ENCODE measurements around the gene MBP.

Gene MBP

GRCh38 chr18:77145364-77145901 is 12.8 kb upstream of the MBP start:
- no peak for DNase-seq
- H3K36me3 ChIP-seq, result no peaks in the 10 kb centered on the region
- TF ChIP-seq, protein P1, sequence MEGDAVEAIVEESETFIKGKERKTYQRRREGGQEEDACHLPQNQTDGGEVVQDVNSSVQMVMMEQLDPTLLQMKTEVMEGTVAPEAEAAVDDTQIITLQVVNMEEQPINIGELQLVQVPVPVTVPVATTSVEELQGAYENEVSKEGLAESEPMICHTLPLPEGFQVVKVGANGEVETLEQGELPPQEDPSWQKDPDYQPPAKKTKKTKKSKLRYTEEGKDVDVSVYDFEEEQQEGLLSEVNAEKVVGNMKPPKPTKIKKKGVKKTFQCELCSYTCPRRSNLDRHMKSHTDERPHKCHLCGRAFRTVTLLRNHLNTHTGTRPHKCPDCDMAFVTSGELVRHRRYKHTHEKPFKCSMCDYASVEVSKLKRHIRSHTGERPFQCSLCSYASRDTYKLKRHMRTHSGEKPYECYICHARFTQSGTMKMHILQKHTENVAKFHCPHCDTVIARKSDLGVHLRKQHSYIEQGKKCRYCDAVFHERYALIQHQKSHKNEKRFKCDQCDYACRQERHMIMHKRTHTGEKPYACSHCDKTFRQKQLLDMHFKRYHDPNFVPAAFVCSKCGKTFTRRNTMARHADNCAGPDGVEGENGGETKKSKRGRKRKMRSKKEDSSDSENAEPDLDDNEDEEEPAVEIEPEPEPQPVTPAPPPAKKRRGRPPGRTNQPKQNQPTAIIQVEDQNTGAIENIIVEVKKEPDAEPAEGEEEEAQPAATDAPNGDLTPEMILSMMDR (IDR thresholded peaks at IDR 0.05), result no peak
- H3K4me1 ChIP-seq, result no peaks in the 10 kb centered on the region
- H3K27ac ChIP-seq, result no peak overlapping the region
- intact Hi-C loops (cut with DNase I; ENCODE audit: low total_unique reads), result no loop called here
- no peak overlapping the region for H3K4me3 ChIP-seq
- H3K9me3 ChIP-seq, result peaks cover 0 to 7% (median 0%) of the 10 kb centered on the region in 3 donors
- H3K27me3 ChIP-seq, result no peaks in the 10 kb centered on the region

- TF ChIP-seq, protein P1 (IDR thresholded peaks at IDR 0.05), result no peak
- intact Hi-C loops (cut with DNase I; ENCODE audit: low total_unique reads), result no loop called here
- Histone ChIP-seq H3K27ac (no peak overlapping the region), H3K9me3 (peaks cover 0 to 7% (median 0%) of the 10 kb centered on the region in 3 donors), H3K4me3 (no peak overlapping the region), H3K4me1 (no peaks in the 10 kb centered on the region), H3K27me3 (no peaks in the 10 kb centered on the region), H3K36me3 (no peaks in the 10 kb centered on the region)
- no peak for DNase-seq
Measured at GRCh38 chr18:77144451-77145118, 12.0 kb upstream of the MBP start.

GRCh38 chr18:77144046-77144445 is 11.5 kb upstream of the MBP start:
- peaks cover 0 to 7% (median 0%) of the 10 kb centered on the region in 3 donors for H3K9me3 ChIP-seq
- H3K36me3 ChIP-seq, result no peaks in the 10 kb centered on the region
- H3K4me3 ChIP-seq, result no peak overlapping the region
- intact Hi-C loops (cut with DNase I; ENCODE audit: low total_unique reads), result no loop called here
- H3K27ac ChIP-seq, result no peak overlapping the region
- no peaks in the 10 kb centered on the region for H3K4me1 ChIP-seq
- no peaks in the 10 kb centered on the region for H3K27me3 ChIP-seq
- DNase-seq, result no peak
- TF ChIP-seq, protein P1 (IDR thresholded peaks at IDR 0.05), result no peak

GRCh38 chr18:77143196-77143595 is 10.6 kb upstream of the MBP start:
- TF ChIP-seq, protein P1 (IDR thresholded peaks at IDR 0.05), result no peak
- DNase-seq, result no peak
- no peak overlapping the region for H3K27ac ChIP-seq
- no peaks in the 10 kb centered on the region for H3K27me3 ChIP-seq
- intact Hi-C loops (cut with DNase I; ENCODE audit: low total_unique reads), result no loop called here
- H3K4me1 ChIP-seq, result peaks cover 0 to 7% (median 4%) of the 10 kb centered on the region in 4 donors
- H3K36me3 ChIP-seq, result no peaks in the 10 kb centered on the region
- H3K9me3 ChIP-seq, result peaks cover 0 to 7% (median 0%) of the 10 kb centered on the region in 3 donors
- no peak overlapping the region for H3K4me3 ChIP-seq

GRCh38 chr18:77141401-77142118 is 9.0 kb upstream of the MBP start:
- Histone ChIP-seq H3K4me1 (peaks cover 0 to 17% (median 13%) of the 10 kb centered on the region in 4 donors), H3K27me3 (no peaks in the 10 kb centered on the region), H3K4me3 (no peak overlapping the region), H3K9me3 (peaks cover 0 to 7% (median 0%) of the 10 kb centered on the region in 3 donors), H3K27ac (no peak overlapping the region), H3K36me3 (no peaks in the 10 kb centered on the region)
- intact Hi-C loops (cut with DNase I; ENCODE audit: low total_unique reads), result no loop called here
- DNase-seq, result no peak
- TF ChIP-seq, protein P1 (IDR thresholded peaks at IDR 0.05), result no peak
